ENCODE measurements around the gene BLOC1S5. TPM values are rescaled to one million over a fixed set of nuclear protein-coding genes. Genes with fewer than 3 reads are reported as not detected.
"Not testable (repeated sequence)": the region's sequence is repeated elsewhere in the genome, so short reads cannot be mapped to it uniquely, and the experiment has no call there.

BLOC1S5 gene
- total and polyA plus RNA-seq, 2 experiments from 2014 or later = 13.1 to 14.0 TPM

- WGBS, 2 experiments (ENCODE audit: low coverage in 1 of 2, low lambda C conversion rate in 2 of 2, missing lambda C conversion rate in 2 of 2) = 7 to 9% methylated on average over 7 of the region's 7 CpGs
- H3K9ac ChIP-seq = peak overlapping the region; percentile 49; the same call in 1 of the 2 replicates
- H2AFZ ChIP-seq = peak overlapping the region; percentile 55; the same call in 1 of the 2 replicates
- peak overlapping the region; percentile 59 for H3K4me3 ChIP-seq
- no peaks in the 10 kb centered on the region for H3K27me3 ChIP-seq (replicated peaks; ENCODE audit: insufficient read depth)
- no peaks in the 10 kb centered on the region for H3K9me2 ChIP-seq (ENCODE audit: insufficient read depth)
- H3F3A ChIP-seq (ENCODE audit: insufficient read depth) = peaks cover 20% of the 10 kb centered on the region
- H3K79me2 ChIP-seq (ENCODE audit: insufficient read depth) = no peaks in the 10 kb centered on the region
- peak; percentile 90 for DNase-seq
- peaks cover 21% of the 10 kb centered on the region for H3K4me1 ChIP-seq (ENCODE audit: insufficient read depth)
- no peaks in the 10 kb centered on the region for H3K36me3 ChIP-seq (ENCODE audit: low read depth)
- in situ Hi-C loops (cut with MboI) = no loop called here
- peak overlapping the region; percentile 70 for H3K27ac ChIP-seq
- H3K4me2 ChIP-seq (ENCODE audit: unreplicated experiment) = peak overlapping the region; percentile 76
- H3K9me3 ChIP-seq (ENCODE audit: low read depth) = no peaks in the 10 kb centered on the region
- H4K20me1 ChIP-seq (ENCODE audit: insufficient read depth) = no peaks in the 10 kb centered on the region
- TF ChIP-seq EZH2 (IDR thresholded peaks at IDR 0.05; ENCODE audit: insufficient read depth, poor library complexity, severe bottlenecking) = no peak
- TF ChIP-seq EZH2phosphoT487 (IDR thresholded peaks at IDR 0.05; ENCODE audit: insufficient read depth, low read depth) = no peak
Measured at GRCh38 chr6:7992002-7992815, 72.0 kb downstream of the BLOC1S5 start.

- TF ChIP-seq EZH2 (IDR thresholded peaks at IDR 0.05; ENCODE audit: insufficient read depth, poor library complexity, severe bottlenecking) (no peak), EZH2phosphoT487 (IDR thresholded peaks at IDR 0.05; ENCODE audit: insufficient read depth, low read depth) (no peak)
- H4K20me1 ChIP-seq (ENCODE audit: insufficient read depth) = no peaks in the 10 kb centered on the region
Measured at GRCh38 chr6:7991536-7991935, 72.7 kb downstream of the BLOC1S5 start.

GRCh38 chr6:7986219-7986618 lies 78.0 kb downstream of the BLOC1S5 start:
- Histone ChIP-seq H3K4me3 (no peak overlapping the region), H2AFZ (no peak overlapping the region), H3K36me3 (ENCODE audit: low read depth) (no peaks in the 10 kb centered on the region), H3K9me3 (ENCODE audit: low read depth) (no peaks in the 10 kb centered on the region), H3K9me2 (ENCODE audit: insufficient read depth) (no peaks in the 10 kb centered on the region), H3F3A (ENCODE audit: insufficient read depth) (no peaks in the 10 kb centered on the region), H3K79me2 (ENCODE audit: insufficient read depth) (no peaks in the 10 kb centered on the region), H4K20me1 (ENCODE audit: insufficient read depth) (no peaks in the 10 kb centered on the region), H3K4me2 (ENCODE audit: unreplicated experiment) (no peak overlapping the region), H3K27me3 (replicated peaks; ENCODE audit: insufficient read depth) (no peaks in the 10 kb centered on the region), H3K27ac (no peak overlapping the region), H3K4me1 (ENCODE audit: insufficient read depth) (no peaks in the 10 kb centered on the region), H3K9ac (no peak overlapping the region)
- DNase-seq = no peak
- in situ Hi-C loops (cut with MboI) = no loop called here
- TF ChIP-seq EZH2phosphoT487 (IDR thresholded peaks at IDR 0.05; ENCODE audit: insufficient read depth, low read depth) (no peak), EZH2 (IDR thresholded peaks at IDR 0.05; ENCODE audit: insufficient read depth, poor library complexity, severe bottlenecking) (no peak)
- 97 to 99% methylated on average over 28 to 31 of the region's 31 CpGs for WGBS, 2 experiments (ENCODE audit: low coverage in 1 of 2, low lambda C conversion rate in 2 of 2, missing lambda C conversion rate in 2 of 2)

More at GRCh38 chr6:7991536-7991935, 72.7 kb downstream of the BLOC1S5 start:
- in situ Hi-C loops (cut with MboI) = no loop called here
- 94 to 100% methylated on average over 1 of the region's 1 CpG for WGBS, 2 experiments (ENCODE audit: low coverage in 1 of 2, low lambda C conversion rate in 2 of 2, missing lambda C conversion rate in 2 of 2)
- no peaks in the 10 kb centered on the region for H3K9me3 ChIP-seq (ENCODE audit: low read depth)
- no peaks in the 10 kb centered on the region for H3K79me2 ChIP-seq (ENCODE audit: insufficient read depth)
- no peak overlapping the region for H3K9ac ChIP-seq
- peaks cover 20% of the 10 kb centered on the region for H3F3A ChIP-seq (ENCODE audit: insufficient read depth)
- H2AFZ ChIP-seq = no peak overlapping the region
- no peaks in the 10 kb centered on the region for H3K9me2 ChIP-seq (ENCODE audit: insufficient read depth)
- peak overlapping the region; percentile 70; the same call in 1 of the 2 replicates for H3K27ac ChIP-seq
- H3K4me2 ChIP-seq (ENCODE audit: unreplicated experiment) = peak overlapping the region; percentile 76
- no peaks in the 10 kb centered on the region for H3K36me3 ChIP-seq (ENCODE audit: low read depth)
- no peak overlapping the region for H3K4me3 ChIP-seq
- peak; percentile 9 for DNase-seq
- H3K4me1 ChIP-seq (ENCODE audit: insufficient read depth) = peaks cover 17% of the 10 kb centered on the region
- H3K27me3 ChIP-seq (replicated peaks; ENCODE audit: insufficient read depth) = no peaks in the 10 kb centered on the region

GRCh38 chr6:7983967-7984366 lies 80.2 kb downstream of the BLOC1S5 start:
- H4K20me1 ChIP-seq (ENCODE audit: insufficient read depth); H3K9me3 ChIP-seq (ENCODE audit: low read depth); H3K36me3 ChIP-seq (ENCODE audit: low read depth); in situ Hi-C loops (cut with MboI); H3K79me2 ChIP-seq (ENCODE audit: insufficient read depth); H3K27me3 ChIP-seq (replicated peaks; ENCODE audit: insufficient read depth); H3K9me2 ChIP-seq (ENCODE audit: insufficient read depth); H3K4me3 ChIP-seq; H3K4me2 ChIP-seq (ENCODE audit: unreplicated experiment); H2AFZ ChIP-seq; H3K4me1 ChIP-seq (ENCODE audit: insufficient read depth); H3K27ac ChIP-seq; H3K9ac ChIP-seq; H3F3A ChIP-seq (ENCODE audit: insufficient read depth): not testable (repeated sequence)
- DNase-seq = peak; percentile 13
- 79 to 81% methylated on average over 6 of the region's 6 CpGs for WGBS, 2 experiments (ENCODE audit: low coverage in 1 of 2, low lambda C conversion rate in 2 of 2, missing lambda C conversion rate in 2 of 2)
